ENCODE measurements around the gene PTPRM. TPM values are rescaled to one million over a fixed set of nuclear protein-coding genes. Genes with fewer than 3 reads are reported as not detected.

PTPRM gene
- total RNA-seq, 4 donors from 2014 or later, result 22.5 to 92.5 (median 39.2) TPM

- no peak overlapping the region for H3K4me3 ChIP-seq
- no peaks in the 10 kb centered on the region for H3K9me3 ChIP-seq
- 55 to 59% methylated on average over 2 of the region's 2 CpGs for WGBS, 2 donors (ENCODE audit: low coverage in 1 of 2)
- in situ Hi-C loops (cut with MboI; ENCODE audit: low pct_ligation_motif_present in 1 of 4, low pct_unique_long_range_greater_than_20kb in 1 of 4, low sequenced_read_pairs in 3 of 4) (no loop called here), intact Hi-C loops (cut with DNase I; ENCODE audit: low total_unique reads) (loop anchor here (10.0 kb wide), 1 partner anchor 1077 kb away; no protein-coding TSS in a partner anchor)
- H3K27ac ChIP-seq, result no peak overlapping the region
- peaks cover 0 to 3% (median 0%) of the 10 kb centered on the region in 4 donors for H3K4me1 ChIP-seq
- DNase-seq, result no peak
- no peaks in the 10 kb centered on the region for H3K27me3 ChIP-seq
- TF ChIP-seq POLR2AphosphoS5 (IDR thresholded peaks at IDR 0.05), result no peak
- TF ChIP-seq CTCF (IDR thresholded peaks at IDR 0.05), result no peak
- TF ChIP-seq EP300 (IDR thresholded peaks at IDR 0.05; ENCODE audit: low read depth), result no peak
- TF ChIP-seq POLR2A (IDR thresholded peaks at IDR 0.05), result no peak
- H3K36me3 ChIP-seq, result no peaks in the 10 kb centered on the region
Measured at GRCh38 chr18:7727361-7728076, 160.4 kb downstream of the PTPRM start.

- peaks cover 0 to 3% (median 0%) of the 10 kb centered on the region in 4 donors for H3K4me1 ChIP-seq
- H3K9me3 ChIP-seq, result no peaks in the 10 kb centered on the region
- H3K27me3 ChIP-seq, result no peaks in the 10 kb centered on the region
- H3K27ac ChIP-seq, result no peak overlapping the region
- H3K36me3 ChIP-seq, result no peaks in the 10 kb centered on the region
- H3K4me3 ChIP-seq, result no peak overlapping the region
- TF ChIP-seq POLR2A (IDR thresholded peaks at IDR 0.05) (no peak), POLR2AphosphoS5 (IDR thresholded peaks at IDR 0.05) (no peak), EP300 (IDR thresholded peaks at IDR 0.05; ENCODE audit: low read depth) (no peak), CTCF (IDR thresholded peaks at IDR 0.05) (no peak)
- intact Hi-C loops (cut with DNase I; ENCODE audit: low total_unique reads) (loop anchor here (10.0 kb wide), 1 partner anchor 1077 kb away; no protein-coding TSS in a partner anchor), in situ Hi-C loops (cut with MboI; ENCODE audit: low pct_ligation_motif_present in 1 of 4, low pct_unique_long_range_greater_than_20kb in 1 of 4, low sequenced_read_pairs in 3 of 4) (no loop called here)
- DNase-seq, result no peak
- 92 to 100% methylated on average over 2 to 4 of the region's 4 CpGs for WGBS, 2 donors (ENCODE audit: low coverage in 1 of 2)
Measured at GRCh38 chr18:7728297-7728696, 161.2 kb downstream of the PTPRM start.

DNA sequence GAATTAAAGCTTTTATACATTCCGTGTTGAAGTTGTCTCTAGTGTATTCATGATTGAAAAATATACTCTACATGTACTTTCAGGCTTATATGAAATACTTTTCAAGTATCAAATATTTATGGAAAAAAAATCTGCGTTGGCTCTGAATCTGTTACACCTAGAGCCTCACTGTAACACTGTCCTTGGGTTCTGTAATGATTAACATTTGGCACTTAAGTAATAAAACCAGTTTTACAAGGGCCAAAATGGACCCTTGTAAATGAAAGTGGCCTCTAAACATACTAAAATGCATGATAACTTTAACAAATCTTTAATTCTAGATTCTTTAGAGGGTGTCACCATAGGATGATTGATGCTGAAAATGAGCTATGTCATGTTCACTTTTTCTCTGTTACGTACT is 162.8 kb downstream of the PTPRM start:
- H3K9me3 ChIP-seq, result no peaks in the 10 kb centered on the region
- intact Hi-C loops (cut with DNase I; ENCODE audit: low total_unique reads), result loop anchor here (10.0 kb wide), 1 partner anchor 1075 kb away; no protein-coding TSS in a partner anchor
- H3K4me1 ChIP-seq, result peaks cover 0 to 3% (median 0%) of the 10 kb centered on the region in 4 donors
- no peak for TF ChIP-seq EP300 (IDR thresholded peaks at IDR 0.05; ENCODE audit: low read depth)
- TF ChIP-seq POLR2A (IDR thresholded peaks at IDR 0.05), result no peak
- TF ChIP-seq POLR2AphosphoS5 (IDR thresholded peaks at IDR 0.05), result no peak
- no peak for TF ChIP-seq CTCF (IDR thresholded peaks at IDR 0.05)
- WGBS, 2 donors (ENCODE audit: low coverage in 1 of 2), result 55 to 62% methylated on average over 3 of the region's 3 CpGs
- no peaks in the 10 kb centered on the region for H3K27me3 ChIP-seq
- in situ Hi-C loops (cut with MboI; ENCODE audit: low pct_ligation_motif_present in 1 of 4, low pct_unique_long_range_greater_than_20kb in 1 of 4, low sequenced_read_pairs in 3 of 4), result no loop called here
- H3K36me3 ChIP-seq, result no peaks in the 10 kb centered on the region
- H3K27ac ChIP-seq, result no peak overlapping the region
- H3K4me3 ChIP-seq, result no peak overlapping the region
- no peak for DNase-seq

GRCh38 chr18:7730682-7731081 is 163.6 kb downstream of the PTPRM start:
- TF ChIP-seq POLR2A (IDR thresholded peaks at IDR 0.05) (no peak), POLR2AphosphoS5 (IDR thresholded peaks at IDR 0.05) (no peak), CTCF (IDR thresholded peaks at IDR 0.05) (no peak), EP300 (IDR thresholded peaks at IDR 0.05; ENCODE audit: low read depth) (no peak)
- Histone ChIP-seq H3K9me3 (no peaks in the 10 kb centered on the region), H3K27ac (no peak overlapping the region), H3K27me3 (no peaks in the 10 kb centered on the region), H3K36me3 (no peaks in the 10 kb centered on the region), H3K4me3 (no peak overlapping the region), H3K4me1 (peaks cover 0 to 3% (median 0%) of the 10 kb centered on the region in 4 donors)
- WGBS, 2 donors (ENCODE audit: low coverage in 1 of 2), result 77 to 79% methylated on average over 4 of the region's 4 CpGs
- in situ Hi-C loops (cut with MboI; ENCODE audit: low pct_ligation_motif_present in 1 of 4, low pct_unique_long_range_greater_than_20kb in 1 of 4, low sequenced_read_pairs in 3 of 4), result no loop called here
- DNase-seq, result no peak
- intact Hi-C loops (cut with DNase I; ENCODE audit: low total_unique reads), result no loop called here
